Stomach (tissue), 9 donors: ENCODE data around the gene DLG2. TPM values are rescaled to one million over a fixed set of nuclear protein-coding genes. Genes with fewer than 3 reads are reported as not detected.
A peak's percentile ranks its signal among the peaks of the same experiment; 100 is the strongest.

Experiments
- DNase-seq, 2 donors: peaks; one replicate each; pipeline versions ENCODE4 v3.0.0 to v3.0.0-alpha.2; 2013 to 2019
- H3K27ac ChIP-seq, 5 donors: fragments of 200-600 bp in 4 of 5; sonication (generic) in 4 of 5; one replicate each; pipeline ENCODE4 v1.5.1; 2013 to 2019; ENCODE audit warnings: mild to moderate bottlenecking in 1 of 5, moderate library complexity in 1 of 5
- H3K27me3 ChIP-seq, 3 donors: fragments of 200-600 bp; sonication (generic); one replicate each; pipeline ENCODE4 v1.5.1; 2017 to 2019; ENCODE audit warnings: mixed run types in 1 of 3
- H3K36me3 ChIP-seq, 4 donors: fragments of 200-600 bp; sonication (generic); 1 replicate in 3 of 4; 2 replicates in 1 of 4; pipeline ENCODE4 v1.5.1; 2016 to 2019
- H3K4me1 ChIP-seq, 4 donors: fragments of 200-600 bp; sonication (generic); one replicate each; pipeline ENCODE4 v1.5.1; 2016 to 2019
- H3K4me3 ChIP-seq, 4 donors: fragments of 200-600 bp; sonication (generic) in 3 of 4; one replicate each; pipeline ENCODE4 v1.5.1; 2016 to 2019; ENCODE audit warnings: mild to moderate bottlenecking in 1 of 4
- H3K9me3 ChIP-seq, 4 donors: fragments of 200-600 bp; sonication (generic); one replicate each; pipeline ENCODE4 v1.5.1; 2016 to 2019
- EP300 ChIP-seq: sonication (generic); formaldehyde crosslinking; IDR thresholded peaks from one replicate; pipeline ENCODE4 v1.6.1; 2017; ENCODE audit warnings: antibody characterized with exemption
- POLR2A ChIP-seq, 4 donors: fragments of 450-650 bp; IDR thresholded peaks; one replicate each; pipeline ENCODE4 v1.6.1; 2016; ENCODE audit warnings: antibody characterized with exemption in 4 of 4, control low read depth in 2 of 4, mild to moderate bottlenecking in 1 of 4, moderate library complexity in 1 of 4
- POLR2AphosphoS5 ChIP-seq, 3 donors: sonication (generic); formaldehyde crosslinking; IDR thresholded peaks; one replicate each; pipeline ENCODE4 v1.6.1; 2016; ENCODE audit warnings: antibody characterized with exemption in 3 of 3
- WGBS, 5 donors: extraction: QIAGEN DNeasy Blood & Tissue Kit in 3 of 5; methylation state at CpG; one replicate each; pipeline versions ENCODE4 v1.1.5 to v1.1.7; 2013 to 2018; 5-methylcytosine and 5-hydroxymethylcytosine counted together
- intact Hi-C: fragments of 100-400 bp; cut with DNase I; formaldehyde crosslinking; loops from one replicate; pipeline ENCODE4 v1.15.1; 2023; ENCODE audit warnings: low total_unique reads
- polyA plus RNA-seq, 3 donors: library from polyadenylated mRNA; stranded (reverse); fragments of 200-250 nt; gene quantifications; one replicate each; pipeline ENCODE4 v1.2.3, GENCODE V29; 2013
- total RNA-seq, 5 donors: library from RNA; depleted of rRNA; stranded (reverse); fragments of >200 nt; gene quantifications; one replicate each; pipeline versions ENCODE4 v1.1.0 to v1.2.3, GENCODE V29; 2014 to 2016
- TF ChIP-seq, protein P1 (sequence below), 7 experiments: fragments of 450-650 bp in 4 of 7; fragments of 200-600 bp in 3 of 7; sonication (generic) in 3 of 7; IDR thresholded peaks; one replicate each; pipeline ENCODE4 v1.5.1; 2016 to 2019; ENCODE audit warnings: antibody characterized with exemption in 7 of 7, control low read depth in 2 of 7, mild to moderate bottlenecking in 1 of 7
- donor health status: healthy with polysubstance abuse.
- donor health status: Bipolar disorder and iron deficiency.
- donor health status: healthy.

Gene DLG2
- total and polyA plus RNA-seq, 8 donors = 1.3 to 19.1 (median 3.5) TPM

DNA sequence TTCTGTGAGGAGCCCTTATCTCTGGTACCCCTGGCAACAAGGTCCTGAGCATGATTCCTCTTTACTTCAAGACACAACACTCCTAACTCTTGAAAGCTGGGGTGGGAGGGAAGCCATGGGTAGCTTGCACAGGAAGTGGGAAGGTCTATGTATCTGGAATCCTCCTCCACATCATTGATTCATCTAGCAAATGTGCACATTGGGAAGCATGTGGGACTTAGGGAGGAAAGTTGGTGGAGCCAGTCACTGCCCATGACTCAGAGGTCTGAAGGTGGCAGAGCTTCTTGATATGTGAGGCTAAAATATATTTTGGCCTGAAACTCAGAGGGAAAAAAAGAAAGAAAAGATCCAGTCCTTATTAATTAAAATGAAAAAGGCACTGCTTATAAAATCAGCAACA lies 1000.9 kb downstream of the DLG2 start:
- Histone ChIP-seq H3K4me3 (no peak overlapping the region), H3K4me1 (no peaks in the 10 kb centered on the region), H3K27me3 (no peaks in the 10 kb centered on the region), H3K27ac (no peak overlapping the region), H3K9me3 (no peaks in the 10 kb centered on the region), H3K36me3 (no peaks in the 10 kb centered on the region)
- intact Hi-C loops = no loop called here
- TF ChIP-seq POLR2AphosphoS5 (IDR thresholded peaks at IDR 0.05) = no peak
- TF ChIP-seq EP300 = no peak
- TF ChIP-seq POLR2A (IDR thresholded peaks at IDR 0.05) = no peak
- TF ChIP-seq, protein P1, sequence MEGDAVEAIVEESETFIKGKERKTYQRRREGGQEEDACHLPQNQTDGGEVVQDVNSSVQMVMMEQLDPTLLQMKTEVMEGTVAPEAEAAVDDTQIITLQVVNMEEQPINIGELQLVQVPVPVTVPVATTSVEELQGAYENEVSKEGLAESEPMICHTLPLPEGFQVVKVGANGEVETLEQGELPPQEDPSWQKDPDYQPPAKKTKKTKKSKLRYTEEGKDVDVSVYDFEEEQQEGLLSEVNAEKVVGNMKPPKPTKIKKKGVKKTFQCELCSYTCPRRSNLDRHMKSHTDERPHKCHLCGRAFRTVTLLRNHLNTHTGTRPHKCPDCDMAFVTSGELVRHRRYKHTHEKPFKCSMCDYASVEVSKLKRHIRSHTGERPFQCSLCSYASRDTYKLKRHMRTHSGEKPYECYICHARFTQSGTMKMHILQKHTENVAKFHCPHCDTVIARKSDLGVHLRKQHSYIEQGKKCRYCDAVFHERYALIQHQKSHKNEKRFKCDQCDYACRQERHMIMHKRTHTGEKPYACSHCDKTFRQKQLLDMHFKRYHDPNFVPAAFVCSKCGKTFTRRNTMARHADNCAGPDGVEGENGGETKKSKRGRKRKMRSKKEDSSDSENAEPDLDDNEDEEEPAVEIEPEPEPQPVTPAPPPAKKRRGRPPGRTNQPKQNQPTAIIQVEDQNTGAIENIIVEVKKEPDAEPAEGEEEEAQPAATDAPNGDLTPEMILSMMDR (IDR thresholded peaks at IDR 0.05) = no peak
- no peak for DNase-seq

- TF ChIP-seq POLR2A (IDR thresholded peaks at IDR 0.05) (no peak), EP300 (no peak), POLR2AphosphoS5 (IDR thresholded peaks at IDR 0.05) (no peak)
- TF ChIP-seq, protein P1 (IDR thresholded peaks at IDR 0.05) = no peak
- Histone ChIP-seq H3K27me3 (no peaks in the 10 kb centered on the region), H3K4me3 (no peak overlapping the region), H3K36me3 (no peaks in the 10 kb centered on the region), H3K4me1 (peaks cover 0 to 17% (median 10%) of the 10 kb centered on the region in 4 donors), H3K27ac (no peak overlapping the region), H3K9me3 (no peaks in the 10 kb centered on the region)
- 78 to 93% (median 87%) methylated on average over 2 of the region's 2 CpGs for WGBS, 5 donors
- intact Hi-C loops = no loop called here
- DNase-seq = no peak
Measured at GRCh38 chr11:84612645-84613044, 1014.5 kb downstream of the DLG2 start.

- peaks cover 0 to 17% (median 10%) of the 10 kb centered on the region in 4 donors for H3K4me1 ChIP-seq
- no peak overlapping the region for H3K27ac ChIP-seq
- TF ChIP-seq, protein P1 (IDR thresholded peaks at IDR 0.05) = no peak
- TF ChIP-seq POLR2AphosphoS5 (IDR thresholded peaks at IDR 0.05) = no peak
- TF ChIP-seq EP300 = no peak
- no peaks in the 10 kb centered on the region for H3K27me3 ChIP-seq
- 31 to 74% (median 49%) methylated on average over 2 of the region's 2 CpGs for WGBS, 5 donors
- no peaks in the 10 kb centered on the region for H3K9me3 ChIP-seq
- no peak overlapping the region for H3K4me3 ChIP-seq
- peak in 1 of 2 donors; percentile 20 for DNase-seq
- intact Hi-C loops = no loop called here
- no peaks in the 10 kb centered on the region for H3K36me3 ChIP-seq
Measured at GRCh38 chr11:84608837-84609196, 1018.3 kb downstream of the DLG2 start.

GRCh38 chr11:84607975-84608836 lies 1018.9 kb downstream of the DLG2 start:
- H3K27ac ChIP-seq = no peak overlapping the region
- DNase-seq = peak in 1 of 2 donors; percentile 14
- no peaks in the 10 kb centered on the region for H3K27me3 ChIP-seq
- H3K4me3 ChIP-seq = no peak overlapping the region
- WGBS, 5 donors = 29 to 48% (median 39%) methylated on average over 5 of the region's 5 CpGs
- intact Hi-C loops = no loop called here
- peaks cover 0 to 17% (median 10%) of the 10 kb centered on the region in 4 donors for H3K4me1 ChIP-seq
- no peaks in the 10 kb centered on the region for H3K9me3 ChIP-seq
- TF ChIP-seq EP300 = no peak
- no peak for TF ChIP-seq POLR2AphosphoS5 (IDR thresholded peaks at IDR 0.05)
- TF ChIP-seq POLR2A (IDR thresholded peaks at IDR 0.05) = no peak
- TF ChIP-seq, protein P1 (IDR thresholded peaks at IDR 0.05) = no peak
- H3K36me3 ChIP-seq = no peaks in the 10 kb centered on the region
